ENCODE data around the gene ALPL. TPM values are rescaled to one million over a fixed set of nuclear protein-coding genes. Genes with fewer than 3 reads are reported as not detected.

The ALPL gene
- polyA plus RNA-seq, 1 donor from 2014 or later = 0.42 TPM

- TF ChIP-seq REST (IDR thresholded peaks at IDR 0.05; ENCODE audit: borderline replicate concordance) = no peak
- no peak for TF ChIP-seq POLR2AphosphoS5 (IDR thresholded peaks at IDR 0.05)
- TF ChIP-seq EP300 (conservative IDR thresholded peaks at IDR 0.05; ENCODE audit: poor library complexity, severe bottlenecking) = no peak
- no peak for TF ChIP-seq CTCF (IDR thresholded peaks at IDR 0.05; ENCODE audit: poor library complexity, severe bottlenecking)
- no peak for TF ChIP-seq RAD21 (conservative IDR thresholded peaks at IDR 0.05)
- no peak for TF ChIP-seq TAF1 (IDR thresholded peaks at IDR 0.05; ENCODE audit: low read depth)
- no peak for TF ChIP-seq MXI1 (conservative IDR thresholded peaks at IDR 0.05; ENCODE audit: poor library complexity, severe bottlenecking)
- TF ChIP-seq EZH2 (IDR thresholded peaks at IDR 0.05; ENCODE audit: borderline replicate concordance, insufficient read depth, low read length, poor library complexity, severe bottlenecking) = no peak
- no peak for TF ChIP-seq SMC3 (conservative IDR thresholded peaks at IDR 0.05; ENCODE audit: poor library complexity)
- no peak overlapping the region for H3K27ac ChIP-seq (ENCODE audit: low read length)
- H3K79me2 ChIP-seq (replicated peaks; ENCODE audit: insufficient read depth, low read length) = no peaks in the 10 kb centered on the region
- H4K20me1 ChIP-seq (ENCODE audit: insufficient read depth) = no peaks in the 10 kb centered on the region
- no peaks in the 10 kb centered on the region for H3F3A ChIP-seq (ENCODE audit: insufficient read depth, low read length, poor library complexity, severe bottlenecking)
- no peaks in the 10 kb centered on the region for H3K36me3 ChIP-seq (ENCODE audit: insufficient read depth, low read length)
- H3K4me3 ChIP-seq (ENCODE audit: low read length) = no peak overlapping the region
- no peak overlapping the region for H3K9ac ChIP-seq (ENCODE audit: low read length)
- no peaks in the 10 kb centered on the region for H3K9me3 ChIP-seq (ENCODE audit: low read length)
- H3K9me2 ChIP-seq (ENCODE audit: insufficient read depth, low read length) = no peaks in the 10 kb centered on the region
- no peak overlapping the region for H3K4me2 ChIP-seq (ENCODE audit: low read length)
- no peaks in the 10 kb centered on the region for H3K27me3 ChIP-seq (ENCODE audit: insufficient read depth, low read depth, low read length)
- H2AFZ ChIP-seq (ENCODE audit: low read depth, low read length) = no peak overlapping the region
Observed at GRCh38 chr1:21494196-21494595, 15.0 kb upstream of the ALPL start.

GRCh38 chr1:21495225-21495820 is 13.9 kb upstream of the ALPL start:
- no peaks in the 10 kb centered on the region for H3K27me3 ChIP-seq (ENCODE audit: insufficient read depth, low read depth, low read length)
- H3K9ac ChIP-seq (ENCODE audit: low read length) = no peak overlapping the region
- H3K9me3 ChIP-seq (ENCODE audit: low read length) = no peaks in the 10 kb centered on the region
- no peaks in the 10 kb centered on the region for H3F3A ChIP-seq (ENCODE audit: insufficient read depth, low read length, poor library complexity, severe bottlenecking)
- H4K20me1 ChIP-seq (ENCODE audit: insufficient read depth) = no peaks in the 10 kb centered on the region
- H3K9me2 ChIP-seq (ENCODE audit: insufficient read depth, low read length) = no peaks in the 10 kb centered on the region
- TF ChIP-seq POLR2AphosphoS5 (IDR thresholded peaks at IDR 0.05) (no peak), CTCF (IDR thresholded peaks at IDR 0.05; ENCODE audit: poor library complexity, severe bottlenecking) (no peak)
- no peaks in the 10 kb centered on the region for H3K36me3 ChIP-seq (ENCODE audit: insufficient read depth, low read length)
- H3K4me3 ChIP-seq (ENCODE audit: low read length) = no peak overlapping the region
- no peak overlapping the region for H3K4me2 ChIP-seq (ENCODE audit: low read length)
- H3K27ac ChIP-seq (ENCODE audit: low read length) = no peak overlapping the region
- H2AFZ ChIP-seq (ENCODE audit: low read depth, low read length) = no peak overlapping the region
- no peaks in the 10 kb centered on the region for H3K79me2 ChIP-seq (replicated peaks; ENCODE audit: insufficient read depth, low read length)

Measured in neural cell (in vitro differentiated cells).